Neutrophil (primary cell): ENCODE measurements around the gene SMC5.

Experiments used
- H3K27ac ChIP-seq: fragments of 200-600 bp; sonication (generic); 2 replicates; pipeline ENCODE4 v1.5.1; 2016; ENCODE audit warnings: mild to moderate bottlenecking, moderate library complexity
- H3K27me3 ChIP-seq: fragments of 200-600 bp; sonication (generic); 2 replicates; pipeline ENCODE4 v1.6.0; 2016; ENCODE audit warnings: mild to moderate bottlenecking
- H3K36me3 ChIP-seq: fragments of 200-600 bp; sonication (generic); 2 replicates; pipeline ENCODE4 v1.5.1; 2017
- H3K4me1 ChIP-seq, 2 experiments: fragments of 200-600 bp in 1 of 2; sonication (generic) in 1 of 2; 1 replicate in 1 of 2; 2 replicates in 1 of 2; pipeline versions ENCODE4 v1.5.1 to v1.6.1; 2013 to 2016; ENCODE audit warnings: low read depth in 1 of 2, low read length in 1 of 2, mild to moderate bottlenecking in 1 of 2, moderate library complexity in 1 of 2; ENCODE audit not compliant: control insufficient read depth in 1 of 2, insufficient read depth in 1 of 2
- H3K4me3 ChIP-seq, 2 experiments: fragments of 200-600 bp in 1 of 2; sonication (generic) in 1 of 2; 1 replicate in 1 of 2; 2 replicates in 1 of 2; pipeline ENCODE4 v1.5.1; 2013 to 2016; ENCODE audit warnings: low read depth in 1 of 2, low read length in 1 of 2, mild to moderate bottlenecking in 1 of 2, moderate library complexity in 1 of 2
- H3K9me3 ChIP-seq: fragments of 200-600 bp; sonication (generic); 2 replicates; pipeline ENCODE4 v1.5.1; 2016
- TF ChIP-seq, protein P1 (sequence below): fragments of 200-600 bp; sonication (generic); IDR thresholded peaks from 2 replicates; pipeline ENCODE4 v1.5.1; 2016; ENCODE audit warnings: antibody characterized with exemption

The SMC5 gene

DNA sequence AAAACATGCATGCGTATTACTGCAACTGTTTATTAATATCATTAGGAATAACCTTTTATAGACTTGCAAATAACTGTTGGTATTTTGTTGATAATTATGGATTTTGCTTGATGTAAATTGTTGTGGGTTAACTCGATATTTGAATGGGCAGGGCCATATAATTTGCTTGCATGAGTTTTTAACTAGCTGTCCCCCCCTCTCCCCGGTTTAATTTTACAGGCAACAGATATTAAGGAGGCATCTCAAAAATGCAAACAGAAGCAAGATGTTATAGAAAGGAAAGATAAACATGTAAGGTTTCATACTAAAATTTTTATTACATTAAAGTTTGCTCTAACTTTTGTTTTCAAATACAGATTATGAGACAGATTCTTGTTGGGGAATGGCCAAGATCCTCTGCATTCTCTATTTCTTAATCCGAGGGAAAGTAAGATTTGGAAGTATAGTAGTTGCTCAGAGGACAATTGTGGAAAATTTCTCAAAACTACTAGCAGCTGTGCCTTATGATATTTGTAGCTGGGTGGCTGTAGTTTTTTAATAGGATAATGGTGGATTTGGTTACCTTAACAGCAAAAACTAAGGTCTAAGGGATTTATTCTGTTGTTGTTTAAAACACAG lies 27.3 kb downstream of the SMC5 start:
- Histone ChIP-seq H3K36me3 (peaks cover 50% of the 10 kb centered on the region), H3K9me3 (no peaks in the 10 kb centered on the region), H3K27me3 (no peaks in the 10 kb centered on the region), H3K27ac (no peak overlapping the region), H3K4me1 (no peaks in the 10 kb centered on the region), H3K4me3 (no peak overlapping the region)
- TF ChIP-seq, protein P1, sequence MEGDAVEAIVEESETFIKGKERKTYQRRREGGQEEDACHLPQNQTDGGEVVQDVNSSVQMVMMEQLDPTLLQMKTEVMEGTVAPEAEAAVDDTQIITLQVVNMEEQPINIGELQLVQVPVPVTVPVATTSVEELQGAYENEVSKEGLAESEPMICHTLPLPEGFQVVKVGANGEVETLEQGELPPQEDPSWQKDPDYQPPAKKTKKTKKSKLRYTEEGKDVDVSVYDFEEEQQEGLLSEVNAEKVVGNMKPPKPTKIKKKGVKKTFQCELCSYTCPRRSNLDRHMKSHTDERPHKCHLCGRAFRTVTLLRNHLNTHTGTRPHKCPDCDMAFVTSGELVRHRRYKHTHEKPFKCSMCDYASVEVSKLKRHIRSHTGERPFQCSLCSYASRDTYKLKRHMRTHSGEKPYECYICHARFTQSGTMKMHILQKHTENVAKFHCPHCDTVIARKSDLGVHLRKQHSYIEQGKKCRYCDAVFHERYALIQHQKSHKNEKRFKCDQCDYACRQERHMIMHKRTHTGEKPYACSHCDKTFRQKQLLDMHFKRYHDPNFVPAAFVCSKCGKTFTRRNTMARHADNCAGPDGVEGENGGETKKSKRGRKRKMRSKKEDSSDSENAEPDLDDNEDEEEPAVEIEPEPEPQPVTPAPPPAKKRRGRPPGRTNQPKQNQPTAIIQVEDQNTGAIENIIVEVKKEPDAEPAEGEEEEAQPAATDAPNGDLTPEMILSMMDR: no peak

DNA sequence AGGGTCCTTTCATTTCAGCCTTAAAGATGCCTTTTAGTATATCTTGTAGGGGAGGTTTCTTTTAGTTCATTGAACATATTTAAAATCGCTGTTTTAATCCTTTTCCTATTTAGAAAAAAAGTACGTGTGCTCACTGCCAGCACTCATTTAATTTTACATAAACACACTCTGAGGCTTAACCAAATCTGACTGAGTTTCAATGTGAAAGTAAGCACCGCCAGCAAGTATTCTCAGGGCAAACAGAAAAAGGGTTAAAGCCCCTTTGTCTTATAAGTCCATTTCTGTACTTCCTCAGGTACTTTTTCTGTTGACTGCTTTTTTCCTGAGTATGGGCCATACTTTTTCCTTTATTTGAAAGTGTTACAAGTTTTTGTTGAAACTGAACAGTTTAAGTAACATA lies 31.8 kb downstream of the SMC5 start:
- TF ChIP-seq, protein P1: no peak
- H3K4me1 ChIP-seq: no peaks in the 10 kb centered on the region
- peaks cover 11% of the 10 kb centered on the region for H3K36me3 ChIP-seq
- H3K27ac ChIP-seq: no peak overlapping the region
- H3K27me3 ChIP-seq: no peaks in the 10 kb centered on the region
- no peaks in the 10 kb centered on the region for H3K9me3 ChIP-seq
- H3K4me3 ChIP-seq: no peak overlapping the region

DNA sequence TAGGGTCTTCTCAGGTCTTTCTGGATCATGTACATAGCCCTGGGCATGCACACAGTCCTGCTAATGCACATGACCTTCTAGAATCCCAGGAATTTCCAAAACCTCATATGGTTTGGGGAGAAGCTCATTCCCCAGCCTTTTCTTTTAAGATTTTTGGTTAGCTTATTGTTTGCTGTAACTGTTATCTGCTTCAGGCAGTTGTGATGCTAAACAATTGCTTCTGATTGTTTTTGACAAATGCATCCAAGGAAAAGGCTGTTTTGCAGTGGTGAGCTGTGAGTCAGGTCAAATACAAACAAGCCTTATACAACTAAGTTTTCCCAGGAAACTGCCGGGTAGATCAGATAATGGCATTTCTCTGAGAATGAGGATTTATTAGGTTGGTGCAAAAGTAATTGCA lies 32.7 kb downstream of the SMC5 start:
- H3K4me1 ChIP-seq: no peaks in the 10 kb centered on the region
- peaks cover 3% of the 10 kb centered on the region for H3K36me3 ChIP-seq
- no peaks in the 10 kb centered on the region for H3K27me3 ChIP-seq
- TF ChIP-seq, protein P1: no peak
- no peak overlapping the region for H3K27ac ChIP-seq
- no peaks in the 10 kb centered on the region for H3K9me3 ChIP-seq
- no peak overlapping the region for H3K4me3 ChIP-seq

DNA sequence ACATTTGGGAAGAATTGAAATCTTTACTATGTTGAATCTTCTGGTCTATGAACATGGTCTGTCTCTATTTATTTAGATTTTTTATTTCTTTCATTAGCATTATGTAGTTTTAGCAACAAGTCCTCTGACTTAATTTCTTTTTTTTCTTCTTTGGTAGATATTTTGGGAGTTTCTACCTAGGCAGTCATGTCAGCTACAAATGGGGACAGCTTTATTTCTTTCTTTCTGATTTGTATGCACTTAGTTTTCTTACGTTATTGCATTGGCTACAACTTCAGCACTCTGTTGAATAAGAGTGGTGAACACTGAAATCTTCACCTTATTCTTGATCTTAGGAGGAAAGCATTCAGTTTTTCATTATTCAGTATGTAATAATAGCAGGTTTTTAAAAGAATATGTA lies 33.5 kb downstream of the SMC5 start:
- H3K4me3 ChIP-seq: no peak overlapping the region
- no peaks in the 10 kb centered on the region for H3K9me3 ChIP-seq
- no peaks in the 10 kb centered on the region for H3K27me3 ChIP-seq
- TF ChIP-seq, protein P1: no peak
- no peaks in the 10 kb centered on the region for H3K4me1 ChIP-seq
- H3K27ac ChIP-seq: no peak overlapping the region
- peaks cover 3% of the 10 kb centered on the region for H3K36me3 ChIP-seq

DNA sequence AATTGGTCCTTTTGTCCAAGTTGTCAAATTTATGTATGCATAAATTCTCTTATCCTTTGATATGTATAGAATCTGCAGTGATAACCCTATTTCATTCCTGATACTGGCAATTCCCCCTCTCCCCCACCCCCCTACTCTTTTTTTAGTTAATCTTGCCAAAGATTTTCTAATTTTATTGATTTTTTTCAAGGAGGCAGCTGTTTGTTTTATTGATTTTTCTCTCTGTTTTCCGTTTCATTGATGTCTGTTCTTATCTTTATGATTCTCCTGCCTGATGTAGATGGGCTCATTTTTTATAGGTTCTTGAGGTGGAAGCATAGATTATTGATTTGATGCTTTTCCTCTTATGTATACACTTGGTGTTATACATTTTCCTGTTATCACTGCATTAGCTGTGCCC lies 34.4 kb downstream of the SMC5 start:
- Histone ChIP-seq H3K9me3 (no peaks in the 10 kb centered on the region), H3K4me3 (no peak overlapping the region), H3K4me1 (no peaks in the 10 kb centered on the region), H3K27ac (no peak overlapping the region), H3K27me3 (no peaks in the 10 kb centered on the region), H3K36me3 (peaks cover 9% of the 10 kb centered on the region)
- TF ChIP-seq, protein P1: no peak

DNA sequence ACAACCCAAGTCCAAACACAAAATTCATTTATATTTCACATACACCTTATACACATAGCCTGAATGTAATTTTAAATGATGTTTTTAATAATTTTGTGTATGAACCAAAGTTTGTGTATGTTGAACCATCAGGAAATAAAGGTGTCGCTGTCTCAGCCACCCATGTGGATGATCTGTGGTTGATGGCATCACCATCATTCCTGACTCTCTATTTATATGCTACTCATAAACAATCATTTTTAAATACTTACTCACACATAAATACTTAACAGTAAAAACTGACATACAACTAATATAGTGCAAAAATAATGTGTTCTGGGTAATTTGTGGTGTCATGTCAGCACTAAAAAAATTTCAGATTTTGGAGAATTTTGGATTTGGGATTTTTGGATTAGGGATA lies 38.4 kb downstream of the SMC5 start:
- no peaks in the 10 kb centered on the region for H3K27me3 ChIP-seq
- no peak overlapping the region for H3K4me3 ChIP-seq
- TF ChIP-seq, protein P1: no peak
- no peaks in the 10 kb centered on the region for H3K9me3 ChIP-seq
- H3K36me3 ChIP-seq: peaks cover 28% of the 10 kb centered on the region
- H3K4me1 ChIP-seq: no peaks in the 10 kb centered on the region
- no peak overlapping the region for H3K27ac ChIP-seq
